ENCODE measurements around the gene CPA5.

Gene CPA5

GRCh38 chr7:130397051-130397757, 52.6 kb downstream of the CPA5 start:
- no peak for DNase-seq (ENCODE audit: low spot score)

DNA sequence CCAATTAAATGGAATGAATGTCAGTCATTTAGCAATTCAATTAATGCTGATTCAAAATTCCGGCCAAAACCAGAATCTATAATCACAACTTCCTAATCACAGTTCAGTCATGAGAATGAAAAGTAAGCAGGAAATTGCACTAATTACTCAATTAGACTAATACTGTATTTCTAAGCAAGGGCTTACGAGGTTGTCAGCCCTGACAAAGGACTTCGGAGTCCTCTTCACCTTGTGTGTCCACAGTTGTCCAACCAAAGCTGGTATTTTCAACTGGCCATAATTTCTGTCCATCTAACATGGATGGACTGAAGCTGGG, 53.1 kb downstream of the CPA5 start:
- no peak for DNase-seq (ENCODE audit: low spot score)

GRCh38 chr7:130398526-130399090, 54.0 kb downstream of the CPA5 start:
- DNase-seq (ENCODE audit: low spot score) = no peak

GRCh38 chr7:130400120-130400572, 55.5 kb downstream of the CPA5 start:
- no peak for DNase-seq (ENCODE audit: low spot score)

GRCh38 chr7:130401101-130401500, 56.5 kb downstream of the CPA5 start:
- no peak for DNase-seq (ENCODE audit: low spot score)

- DNase-seq (ENCODE audit: low spot score) = no peak
Measured at GRCh38 chr7:130401578-130401977, 57.0 kb downstream of the CPA5 start.

DNA sequence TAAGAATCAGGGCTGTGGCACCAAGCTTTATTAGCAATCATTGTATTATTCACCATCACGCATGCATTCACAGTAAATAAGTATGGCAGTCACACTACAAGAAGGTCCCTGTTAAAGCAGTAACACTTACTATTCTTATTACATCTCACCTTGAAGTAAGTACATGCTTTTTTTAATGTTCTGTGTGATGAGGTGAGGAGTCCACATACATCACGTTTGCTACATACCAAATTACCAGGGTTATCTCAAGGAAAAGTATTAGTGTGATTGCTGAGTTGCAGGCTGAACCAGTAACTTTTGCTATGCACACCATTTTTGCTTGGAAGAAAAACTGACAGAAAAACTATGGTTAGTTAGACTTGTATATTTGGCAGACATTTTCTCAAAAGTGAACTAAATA, 60.4 kb downstream of the CPA5 start:
- no peak for DNase-seq (ENCODE audit: low spot score)

- DNase-seq (ENCODE audit: low spot score) = no peak
Measured at GRCh38 chr7:130409067-130409711, 64.6 kb downstream of the CPA5 start.

- DNase-seq (ENCODE audit: low spot score) = no peak
Measured at GRCh38 chr7:130409712-130410072, 65.1 kb downstream of the CPA5 start.

DNA sequence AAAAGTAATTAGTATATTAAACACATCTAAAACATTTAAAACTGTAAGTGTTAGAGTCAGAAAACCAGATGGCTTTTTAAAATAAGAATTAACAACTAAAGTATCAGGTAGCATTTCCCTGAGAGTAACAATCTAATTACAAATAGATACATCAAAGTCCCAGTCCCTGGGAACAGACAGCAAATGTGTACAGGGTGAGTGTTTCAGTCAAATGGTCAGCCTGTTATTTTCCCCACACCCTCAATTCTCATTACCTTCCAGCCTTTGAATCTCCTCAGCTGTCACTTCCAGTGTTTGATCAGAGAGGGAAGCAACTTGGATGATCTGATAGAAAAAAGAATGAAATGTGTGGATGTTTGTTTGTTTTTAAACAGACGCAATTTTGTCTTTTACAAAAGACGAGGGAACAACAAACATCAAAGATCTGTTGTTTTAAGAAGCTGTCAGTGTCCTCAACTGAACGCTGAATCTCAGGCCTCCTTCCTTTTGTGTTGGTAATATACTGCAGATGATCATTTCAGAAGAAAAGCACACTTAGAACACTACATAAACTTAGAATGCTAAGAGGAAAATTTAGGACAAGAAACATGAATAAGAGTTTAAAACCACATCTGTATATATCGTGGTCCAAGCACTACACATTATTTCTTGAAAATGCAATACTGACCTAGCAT, 66.4 kb downstream of the CPA5 start:
- no peak for DNase-seq (ENCODE audit: low spot score)

- no peak for DNase-seq (ENCODE audit: low spot score)
Measured at GRCh38 chr7:130413201-130413600, 68.6 kb downstream of the CPA5 start.

DNA sequence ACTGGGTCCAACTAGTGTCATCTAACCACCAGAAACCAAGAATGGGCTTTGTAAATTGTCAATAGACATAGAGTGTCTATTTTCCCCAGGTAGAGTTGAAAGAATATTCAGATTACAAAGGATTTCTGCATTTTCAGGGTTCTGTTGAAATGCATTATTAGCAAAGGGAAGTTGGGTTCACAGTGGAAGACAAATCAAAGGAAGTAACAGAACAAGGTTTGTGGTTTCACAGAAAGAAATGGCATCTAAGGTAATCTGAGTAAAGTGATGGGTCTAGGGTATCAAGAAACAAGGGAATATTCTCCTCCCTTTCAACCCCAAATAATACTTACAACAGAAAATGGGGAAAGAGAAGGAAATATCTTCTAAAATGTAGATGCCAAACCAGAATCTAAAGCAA, 70.4 kb downstream of the CPA5 start:
- no peak for DNase-seq (ENCODE audit: low spot score)

GRCh38 chr7:130417213-130417612, 72.6 kb downstream of the CPA5 start:
- peak; percentile 23 for DNase-seq (ENCODE audit: low spot score)

- no peak for DNase-seq (ENCODE audit: low spot score)
Measured at GRCh38 chr7:130418306-130418705, 73.7 kb downstream of the CPA5 start.
